GM12878 (cell line): ENCODE results near the gene NEAT1. TPM values are rescaled to one million over a fixed set of nuclear protein-coding genes. Genes with fewer than 3 reads are reported as not detected.

Experiments
- BHLHE40 ChIP-seq, 2 experiments: fragments of 450-650 bp in 1 of 2; IDR thresholded peaks; 2 replicates each; pipeline ENCODE4 v1.6.1; 2011 to 2017; ENCODE audit warnings: low read depth in 2 of 2, borderline replicate concordance in 1 of 2, improper control_type of control experiment in 1 of 2, low read length in 1 of 2, mild to moderate bottlenecking in 1 of 2
- CBX3 ChIP-seq: fragments of 200-600 bp; sonication (generic); IDR thresholded peaks from 2 replicates; pipeline ENCODE4 v1.6.1; 2016; ENCODE audit warnings: low read depth, borderline replicate concordance
- CHD1 ChIP-seq: IDR thresholded peaks from 2 replicates; pipeline ENCODE4 v1.6.1; 2012; ENCODE audit warnings: low read depth, low read length, improper control_type of control experiment
- EED ChIP-seq: sonication (generic); IDR thresholded peaks from 2 replicates; pipeline ENCODE4 v1.6.1; 2016; ENCODE audit warnings: antibody characterized with exemption, low read depth
- HCFC1 ChIP-seq: fragments of 150-350 bp; IDR thresholded peaks from 2 replicates; pipeline ENCODE4 v1.6.1; 2014; ENCODE audit warnings: low read length
- JUNB ChIP-seq: IDR thresholded peaks from 2 replicates; pipeline ENCODE4 v1.6.1; 2016; ENCODE audit warnings: antibody characterized with exemption, mild to moderate bottlenecking
- LARP7 ChIP-seq: fragments of 450-650 bp; IDR thresholded peaks from 2 replicates; pipeline ENCODE4 v1.6.1; 2017; ENCODE audit warnings: mild to moderate bottlenecking
- MXI1 ChIP-seq: fragments of 150-350 bp; IDR thresholded peaks from 2 replicates; pipeline ENCODE4 v1.6.1; 2011; ENCODE audit warnings: low read depth, mild to moderate bottlenecking, inconsistent platforms, low read length, improper control_type of control experiment
- NKRF ChIP-seq: fragments of 450-650 bp; conservative IDR thresholded peaks from 2 replicates; pipeline ENCODE4 v1.6.1; 2017; ENCODE audit warnings: mild to moderate bottlenecking, moderate library complexity
- NR2F1 ChIP-seq: fragments of 450-650 bp; conservative IDR thresholded peaks from 2 replicates; pipeline ENCODE4 v1.6.1; 2017; ENCODE audit warnings: mild to moderate bottlenecking
- NRF1 ChIP-seq: conservative IDR thresholded peaks from 2 replicates; pipeline ENCODE4 v1.6.1; 2011; ENCODE audit warnings: mild to moderate bottlenecking, low read depth, low read length, improper control_type of control experiment
- POU2F2 ChIP-seq: IDR thresholded peaks from 3 replicates; pipeline ENCODE4 v1.6.1; 2011; ENCODE audit warnings: low read depth, mild to moderate bottlenecking, low read length, borderline replicate concordance
- RAD21 ChIP-seq: IDR thresholded peaks from 2 replicates; pipeline ENCODE4 v1.6.1; 2011; ENCODE audit warnings: mild to moderate bottlenecking, low read depth, low read length, moderate library complexity; ENCODE audit not compliant: insufficient read depth
- RELA ChIP-seq: fragments of 450-650 bp; IDR thresholded peaks from 2 replicates; pipeline ENCODE4 v1.8.0; 2014; ENCODE audit warnings: borderline replicate concordance; ENCODE audit not compliant: partially characterized antibody
- SKIL ChIP-seq: fragments of 450-650 bp; IDR thresholded peaks from 2 replicates; pipeline ENCODE4 v1.6.1; 2017; ENCODE audit warnings: mild to moderate bottlenecking, low read depth, inconsistent platforms; ENCODE audit not compliant: poor library complexity, severe bottlenecking
- SMC3 ChIP-seq: IDR thresholded peaks from 2 replicates; pipeline ENCODE4 v1.6.1; 2011; ENCODE audit warnings: low read length, improper control_type of control experiment, borderline replicate concordance
- ZBTB11 ChIP-seq: fragments of 450-650 bp; formaldehyde crosslinking; IDR thresholded peaks from 2 replicates; pipeline ENCODE4 v1.5.0; 2022; ENCODE audit warnings: mild to moderate bottlenecking, missing genetic modification characterization
- ZNF687 ChIP-seq: fragments of 450-650 bp; IDR thresholded peaks from 2 replicates; pipeline ENCODE4 v1.6.1; 2017; ENCODE audit warnings: mild to moderate bottlenecking, moderate library complexity
- polyA plus RNA-seq, 11 experiments: library from polyadenylated mRNA; depleted of rRNA in 4 of 11; unstranded in 6 of 11; stranded (reverse) in 5 of 11; fragments of >200 nt; fragmentation: Nextera tagmentation in 4 of 11; fragmentation: Illumina TruSeq in 1 of 11; extraction: Ambion mirVana in 4 of 11; extraction: Trizol in 1 of 11; gene quantifications; 1 replicate in 1 of 11; 2 replicates in 10 of 11; pipeline versions ENCODE4 v1.2.1 to v1.2.3, GENCODE V29; 2011 to 2016; ENCODE audit warnings: inconsistent platforms in 2 of 11, missing spikeins in 2 of 11, low read depth in 1 of 11
- total RNA-seq, 4 experiments: library from RNA; depleted of rRNA in 3 of 4; stranded (reverse); fragments of >200 nt in 3 of 4; fragmentation: Illumina TruSeq in 1 of 4; extraction: Trizol in 1 of 4; gene quantifications; 2 replicates each; pipeline versions ENCODE4 v1.2.1 to v1.2.3, GENCODE V29; 2013 to 2021

The NEAT1 gene
- total and polyA plus RNA-seq, 10 of the 15 experiments (the other 5 are each of a cell fraction or from before 2014, with no cell fraction given), result 13.6 to 328 (median 69.4) TPM

GRCh38 chr11:65421794-65422632 lies 585 bp upstream of the NEAT1 start (continued):
- no peak for TF ChIP-seq SKIL
- TF ChIP-seq RELA, result peak; percentile 50
- TF ChIP-seq NKRF, result peak; percentile 42; the same call in 1 of the 2 replicates
- TF ChIP-seq BHLHE40 (IDR thresholded peaks at IDR 0.05; ENCODE audit: borderline replicate concordance in 1 of 2, low read depth in 2 of 2, low read length in 1 of 2), result peak; percentile 97 to 99
- peak; percentile 96 for TF ChIP-seq EED
- peak; percentile 57 for TF ChIP-seq ZNF687
- no peak for TF ChIP-seq NR2F1
- no peak for TF ChIP-seq CBX3
- TF ChIP-seq ZBTB11 (CRISPR knock-in tag), result 0 out of 2 replicates have a peak, but pooled peaks have one; percentile 31
- no peak for TF ChIP-seq RAD21
- no peak for TF ChIP-seq HCFC1
- TF ChIP-seq CHD1, result peak; percentile 86; the same call in 1 of the 2 replicates
- no peak for TF ChIP-seq MXI1
- no peak for TF ChIP-seq JUNB
- TF ChIP-seq SMC3, result no peak
- peak; percentile 59 for TF ChIP-seq LARP7
- no peak for TF ChIP-seq POU2F2
- TF ChIP-seq NRF1, result no peak
